HEK293 (cell line): ENCODE data around the gene BORCS6.

Experiments used
- CTCF ChIA-PET: fragments of 350-600 bp; formaldehyde crosslinking; extraction: SDS; loops from one replicate; lab custom pipeline; 2021; ENCODE audit warnings: antibody characterized with exemption; lab: Yijun Ruan, JAX
- POLR2A ChIA-PET: fragments of 300-600 bp; formaldehyde crosslinking; extraction: SDS; loops from one replicate; lab custom pipeline; 2020; ENCODE audit warnings: antibody characterized with exemption, inconsistent platforms; lab: Yijun Ruan, JAX
- H3K27ac ChIP-seq: fragments of 200-500 bp; sonication (Bioruptor generic); 2 replicates; pipeline ENCODE4 v1.5.1; 2014; ENCODE audit warnings: low read depth, low read length, control low read depth, inconsistent platforms; ENCODE audit errors: extremely low read depth
- H3K36me3 ChIP-seq, 2 experiments: fragments of 200-500 bp in 1 of 2; sonication (Bioruptor generic) in 1 of 2; 1 replicate in 1 of 2; 2 replicates in 1 of 2; pipeline ENCODE4 v1.5.1; 2014 to 2017; ENCODE audit warnings: inconsistent platforms in 2 of 2, low read length in 2 of 2; ENCODE audit not compliant: control insufficient read depth in 2 of 2, insufficient read depth in 1 of 2
- H3K4me1 ChIP-seq: fragments of 200-500 bp; sonication (Bioruptor generic); 2 replicates; pipeline ENCODE4 v1.5.1; 2014; ENCODE audit warnings: mild to moderate bottlenecking, low read length, inconsistent platforms; ENCODE audit not compliant: control insufficient read depth, insufficient read depth
- H3K4me3 ChIP-seq: 2 replicates; pipeline ENCODE4 v1.5.1; 2011; ENCODE audit warnings: low read depth, mild to moderate bottlenecking, control low read depth, low read length, moderate library complexity
- H3K9me3 ChIP-seq: fragments of 200-500 bp; sonication (Bioruptor generic); 2 replicates; pipeline ENCODE4 v1.5.1; 2014; ENCODE audit warnings: low read depth, low read length, inconsistent platforms; ENCODE audit not compliant: control insufficient read depth, insufficient read depth
- EGR2 ChIP-seq: fragments of 450-650 bp; formaldehyde crosslinking; IDR thresholded peaks from 2 replicates; pipeline ENCODE4 v1.5.1; 2016; ENCODE audit warnings: low read depth, missing biosample characterization, missing genetic modification characterization
- GLIS2 ChIP-seq: fragments of 450-650 bp; formaldehyde crosslinking; IDR thresholded peaks from 2 replicates; pipeline ENCODE4 v1.5.1; 2016; ENCODE audit warnings: missing biosample characterization, missing genetic modification characterization
- KLF10 ChIP-seq: fragments of 450-650 bp; IDR thresholded peaks from 2 replicates; pipeline ENCODE4 v1.5.1; 2018; ENCODE audit warnings: missing biosample characterization, mild to moderate bottlenecking, missing genetic modification characterization
- KLF17 ChIP-seq: fragments of 450-650 bp; formaldehyde crosslinking; IDR thresholded peaks from 2 replicates; pipeline ENCODE4 v1.5.1; 2016; ENCODE audit warnings: missing biosample characterization, missing genetic modification characterization
- KLF7 ChIP-seq: fragments of 450-650 bp; formaldehyde crosslinking; IDR thresholded peaks from 2 replicates; pipeline ENCODE4 v1.5.1; 2016; ENCODE audit warnings: missing biosample characterization, missing genetic modification characterization, borderline replicate concordance
- OSR2 ChIP-seq: fragments of 450-650 bp; formaldehyde crosslinking; IDR thresholded peaks from 2 replicates; pipeline ENCODE4 v1.5.1; 2016; ENCODE audit warnings: missing biosample characterization, missing genetic modification characterization
- PRDM10 ChIP-seq: fragments of 450-650 bp; formaldehyde crosslinking; IDR thresholded peaks from 2 replicates; pipeline ENCODE4 v1.5.1; 2016; ENCODE audit warnings: missing biosample characterization, missing genetic modification characterization
- SP3 ChIP-seq: fragments of 450-650 bp; formaldehyde crosslinking; IDR thresholded peaks from 2 replicates; pipeline ENCODE4 v1.5.1; 2016; ENCODE audit warnings: missing biosample characterization, missing genetic modification characterization
- TCF7L2 ChIP-seq: IDR thresholded peaks from 2 replicates; pipeline ENCODE4 v1.6.1; 2011; ENCODE audit warnings: low read depth, mild to moderate bottlenecking, inconsistent platforms, low read length, moderate library complexity, borderline replicate concordance
- WT1 ChIP-seq: fragments of 450-650 bp; formaldehyde crosslinking; IDR thresholded peaks from 2 replicates; pipeline ENCODE4 v1.5.1; 2016; ENCODE audit warnings: missing biosample characterization, missing genetic modification characterization
- ZBTB1 ChIP-seq: fragments of 450-650 bp; formaldehyde crosslinking; IDR thresholded peaks from 2 replicates; pipeline ENCODE4 v1.5.1; 2016; ENCODE audit warnings: missing biosample characterization, missing genetic modification characterization
- ZBTB17 ChIP-seq: fragments of 450-650 bp; formaldehyde crosslinking; IDR thresholded peaks from 2 replicates; pipeline ENCODE4 v1.5.1; 2016; ENCODE audit warnings: missing biosample characterization, missing genetic modification characterization
- ZBTB21 ChIP-seq: fragments of 450-650 bp; formaldehyde crosslinking; IDR thresholded peaks from 2 replicates; pipeline ENCODE4 v1.5.1; 2017; ENCODE audit warnings: missing biosample characterization, missing genetic modification characterization
- ZIC2 ChIP-seq: fragments of 450-650 bp; formaldehyde crosslinking; IDR thresholded peaks from 2 replicates; pipeline ENCODE4 v1.5.1; 2016; ENCODE audit warnings: missing biosample characterization, missing genetic modification characterization
- ZNF10 ChIP-seq: fragments of 450-650 bp; formaldehyde crosslinking; IDR thresholded peaks from 2 replicates; pipeline ENCODE4 v1.5.1; 2017; ENCODE audit warnings: missing biosample characterization, missing genetic modification characterization
- ZNF121 ChIP-seq: fragments of 450-650 bp; formaldehyde crosslinking; IDR thresholded peaks from 2 replicates; pipeline ENCODE4 v1.5.1; 2016; ENCODE audit warnings: missing biosample characterization, missing genetic modification characterization
- ZNF148 ChIP-seq: fragments of 450-650 bp; formaldehyde crosslinking; IDR thresholded peaks from 2 replicates; pipeline ENCODE4 v1.5.0; 2017; ENCODE audit warnings: missing biosample characterization, missing genetic modification characterization, borderline replicate concordance
- ZNF175 ChIP-seq: fragments of 450-650 bp; formaldehyde crosslinking; IDR thresholded peaks from 2 replicates; pipeline ENCODE4 v1.5.1; 2016; ENCODE audit warnings: missing biosample characterization, missing genetic modification characterization
- ZNF184 ChIP-seq: fragments of 450-650 bp; IDR thresholded peaks from 2 replicates; pipeline ENCODE4 v1.5.1; 2018; ENCODE audit warnings: missing biosample characterization, mild to moderate bottlenecking, missing genetic modification characterization
- ZNF221 ChIP-seq: fragments of 450-650 bp; formaldehyde crosslinking; IDR thresholded peaks from 2 replicates; pipeline ENCODE4 v1.5.1; 2017; ENCODE audit warnings: missing biosample characterization, missing genetic modification characterization, borderline replicate concordance
- ZNF311 ChIP-seq: fragments of 450-650 bp; formaldehyde crosslinking; IDR thresholded peaks from 2 replicates; pipeline ENCODE4 v1.5.1; 2017; ENCODE audit warnings: missing biosample characterization, missing genetic modification characterization, borderline replicate concordance
- ZNF37A ChIP-seq: fragments of 450-650 bp; IDR thresholded peaks from 2 replicates; pipeline ENCODE4 v1.5.1; 2018; ENCODE audit warnings: missing biosample characterization, missing genetic modification characterization
- ZNF433 ChIP-seq: fragments of 450-650 bp; formaldehyde crosslinking; IDR thresholded peaks from 2 replicates; pipeline ENCODE4 v1.5.1; 2016; ENCODE audit warnings: missing biosample characterization, missing genetic modification characterization, low read depth
- ZNF521 ChIP-seq: fragments of 450-650 bp; formaldehyde crosslinking; IDR thresholded peaks from 2 replicates; pipeline ENCODE4 v1.5.1; 2017; ENCODE audit warnings: missing biosample characterization, mild to moderate bottlenecking, missing genetic modification characterization
- ZSCAN4 ChIP-seq: fragments of 450-650 bp; formaldehyde crosslinking; IDR thresholded peaks from 2 replicates; pipeline ENCODE4 v1.5.1; 2017; ENCODE audit warnings: missing biosample characterization, missing genetic modification characterization
- ZXDB ChIP-seq: fragments of 450-650 bp; formaldehyde crosslinking; IDR thresholded peaks from 2 replicates; pipeline ENCODE4 v1.5.1; 2016; ENCODE audit warnings: missing biosample characterization, missing genetic modification characterization

The BORCS6 gene

GRCh38 chr17:8163978-8164814, 25.8 kb downstream of the BORCS6 start (continued):
- TF ChIP-seq KLF10 (tag by site-specific recombination): peak; percentile 26; the same call in 1 of the 2 replicates
- TF ChIP-seq ZNF311 (tag by site-specific recombination): no peak
- TF ChIP-seq SP3 (tag by site-specific recombination): peak; percentile 17; the same call in 1 of the 2 replicates
- peak; percentile 58; the same call in 1 of the 2 replicates for TF ChIP-seq PRDM10 (tag by site-specific recombination)
- no peak for TF ChIP-seq ZNF175 (tag by site-specific recombination)
- TF ChIP-seq KLF7 (tag by site-specific recombination): 0 out of 2 replicates have a peak, but pooled peaks have one; percentile 18
- TF ChIP-seq OSR2 (tag by site-specific recombination): peak; percentile 70
- TF ChIP-seq ZBTB21: 0 out of 2 replicates have a peak, but pooled peaks have one; percentile 14
- TF ChIP-seq TCF7L2: no peak
- peak; percentile 72 for TF ChIP-seq WT1 (tag by site-specific recombination)
- peak; percentile 71 for TF ChIP-seq ZIC2 (tag by site-specific recombination)
- peak; percentile 92 for TF ChIP-seq GLIS2 (tag by site-specific recombination)
- TF ChIP-seq ZBTB17 (tag by site-specific recombination): peak; percentile 27; the same call in 1 of the 2 replicates

GRCh38 chr17:8162997-8163977, 26.7 kb downstream of the BORCS6 start:
- H3K27ac ChIP-seq: peak overlapping the region; percentile 96
- H3K9me3 ChIP-seq: no peaks in the 10 kb centered on the region
- ChIA-PET CTCF (no interaction called here), POLR2A (interaction anchor here (0.6 to 1.8 kb wide), 7 partner anchors 9 to 52 kb away, joined by 3 to 25 read pairs (median 4); partner anchors contain the start of genes AURKB and BORCS6)
- H3K36me3 ChIP-seq: peaks cover 12 to 32% of the 10 kb centered on the region in 2 experiments; a peak in 2 of 3 replicates
- peak overlapping the region; percentile 89 for H3K4me3 ChIP-seq
- peaks cover 24% of the 10 kb centered on the region for H3K4me1 ChIP-seq
- TF ChIP-seq ZNF221 (tag by site-specific recombination) (no peak), KLF10 (tag by site-specific recombination) (no peak), ZNF10 (no peak), ZNF521 (no peak), KLF7 (tag by site-specific recombination) (peak; percentile 41; the same call in 1 of the 2 replicates), ZNF121 (no peak), ZNF433 (tag by site-specific recombination) (no peak), ZNF37A (tag by site-specific recombination) (no peak), ZNF148 (no peak), ZXDB (tag by site-specific recombination) (no peak), KLF17 (tag by site-specific recombination) (no peak), ZSCAN4 (no peak), EGR2 (tag by site-specific recombination) (peak; percentile 65), ZNF184 (tag by site-specific recombination) (no peak), ZBTB1 (tag by site-specific recombination) (peak; percentile 84; the same call in 1 of the 2 replicates)
